DMS153 treated with DMSO at 0.1 percent for 48 hours (cell line): Measurements from ENCODE around the gene GPR107.

Source experiments
- DNase-seq: peaks from one replicate; lab custom pipeline; 2025; ENCODE audit not compliant: unreplicated experiment; lab: John Stamatoyannopoulos, UW

The GPR107 gene

GRCh38 chr9:130179331-130179907 is 125.7 kb downstream of the GPR107 start:
- DNase-seq, result no peak

GRCh38 chr9:130180516-130180915 is 126.8 kb downstream of the GPR107 start:
- DNase-seq, result no peak

- DNase-seq, result no peak
Observed at GRCh38 chr9:130181678-130182380, 128.1 kb downstream of the GPR107 start.

GRCh38 chr9:130182381-130182909 is 128.7 kb downstream of the GPR107 start:
- no peak for DNase-seq

- DNase-seq, result no peak
Observed at GRCh38 chr9:130183133-130183762, 129.5 kb downstream of the GPR107 start.

- no peak for DNase-seq
Observed at GRCh38 chr9:130185017-130185416, 131.3 kb downstream of the GPR107 start.

GRCh38 chr9:130185490-130186031 is 131.9 kb downstream of the GPR107 start:
- DNase-seq, result no peak

GRCh38 chr9:130186051-130186450 is 132.3 kb downstream of the GPR107 start:
- DNase-seq, result no peak

- no peak for DNase-seq
Observed at GRCh38 chr9:130186839-130187522, 133.3 kb downstream of the GPR107 start.

GRCh38 chr9:130187523-130187846 is 133.8 kb downstream of the GPR107 start:
- DNase-seq, result no peak

- DNase-seq, result no peak
Observed at GRCh38 chr9:130188860-130189481, 135.3 kb downstream of the GPR107 start.
